GM12892 (cell line): ENCODE data around the gene PERCC1. TPM values are rescaled to one million over a fixed set of nuclear protein-coding genes. Genes with fewer than 3 reads are reported as not detected.

Experiments used
- DNase-seq: peaks from one replicate; pipeline ENCODE4 v3.0.0; 2011; ENCODE audit not compliant: insufficient read length
- FAIRE-seq: peaks from 2 replicates; lab custom pipeline; 2011; peaks lifted over from hg19 to GRCh38; lab: Jason Lieb, UNC
- POLR2A ChIP-seq: IDR thresholded peaks from 2 replicates; pipeline ENCODE4 v1.6.1; 2011; ENCODE audit warnings: low read depth, low read length, control low read depth
- POLR2AphosphoS5 ChIP-seq: IDR thresholded peaks from 2 replicates; pipeline ENCODE4 v1.6.1; 2011; ENCODE audit warnings: low read depth, low read length, control low read depth
- TAF1 ChIP-seq: IDR thresholded peaks from 2 replicates; pipeline ENCODE4 v1.6.1; 2011; ENCODE audit warnings: low read depth, mild to moderate bottlenecking, control low read depth, low read length, borderline replicate concordance
- polyA plus RNA-seq: library from polyadenylated mRNA; unstranded; fragments of >200 nt; gene quantifications from one replicate; pipeline ENCODE4 v1.2.1, GENCODE V29; 2012; ENCODE audit warnings: missing spikeins, inconsistent platforms; ENCODE audit not compliant: missing spikeins

PERCC1 gene
- polyA plus RNA-seq = not detected

DNA sequence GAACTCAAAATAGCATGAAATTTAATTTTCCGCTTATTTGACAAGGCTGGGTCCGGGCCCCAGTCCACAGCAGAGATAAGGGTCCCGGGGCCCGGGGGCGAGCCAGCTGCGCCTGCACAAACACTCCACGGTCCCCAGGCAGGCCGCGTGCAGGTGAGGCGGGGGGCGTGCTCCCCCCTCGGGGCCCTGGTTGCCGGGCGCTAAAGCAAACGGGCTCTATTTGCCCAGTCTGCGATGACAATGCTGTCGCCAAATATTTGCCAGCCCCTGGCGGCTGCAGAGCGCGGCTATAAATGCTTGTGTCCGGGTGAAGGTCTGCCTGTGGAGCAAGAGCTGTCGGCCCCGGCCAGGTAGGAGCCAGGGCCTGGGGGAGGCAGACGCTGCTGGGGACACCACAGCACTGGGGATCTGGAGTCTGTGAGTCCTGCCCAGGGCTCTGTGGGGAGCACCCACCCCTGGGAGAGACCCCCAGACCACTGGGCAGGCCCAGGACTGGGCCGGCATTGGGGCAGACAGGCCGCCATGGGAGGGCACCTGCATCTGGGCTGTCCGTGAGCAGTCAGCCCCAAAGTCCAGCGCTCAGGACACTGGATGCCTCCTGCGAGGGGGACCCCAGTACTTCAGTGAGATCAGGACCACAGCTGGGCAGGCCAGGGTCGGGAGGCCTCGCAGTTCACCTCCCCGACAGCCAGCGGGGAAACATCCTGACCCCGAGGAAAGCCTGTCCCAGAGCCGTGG lies at the start of gene PERCC1:
Gene PERCC1, plus strand, starts transcription at position 320 of the 738 bp plus-strand sequence. CDS start 1,516 bp downstream, outside the sequence.
- TF ChIP-seq POLR2AphosphoS5 (no peak), POLR2A (no peak), TAF1 (no peak)
- DNase-seq (no peak), FAIRE-seq (no peak)

- FAIRE-seq (no peak), DNase-seq (no peak)
- TF ChIP-seq POLR2A (no peak), TAF1 (no peak), POLR2AphosphoS5 (no peak)
These were observed 49.1 kb upstream of the PERCC1 start for GRCh38 chr16:1381612-1382406.

DNA sequence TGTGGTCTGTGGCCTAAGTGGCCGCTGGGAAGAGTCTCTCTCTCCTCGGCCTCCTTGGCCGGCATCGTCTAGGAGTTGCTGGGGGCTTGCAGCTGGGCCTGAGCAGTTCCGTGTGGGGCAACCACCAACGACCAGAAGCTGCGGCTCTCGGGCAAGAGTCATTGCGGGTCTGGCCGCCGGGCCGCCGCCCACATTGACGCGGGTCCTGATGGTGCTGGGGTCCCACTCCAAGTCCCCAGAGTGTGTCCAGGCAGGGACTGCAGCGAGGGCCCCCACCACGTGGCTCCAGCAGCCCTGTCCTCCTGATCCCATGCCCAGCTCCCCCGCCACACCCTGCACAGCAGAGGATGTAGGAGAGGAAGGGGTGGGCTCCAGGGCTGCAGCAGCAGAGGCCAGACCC lies 47.3 kb upstream of the PERCC1 start:
- no peak for DNase-seq
- no peak for TF ChIP-seq POLR2A
- TF ChIP-seq TAF1 = no peak
- TF ChIP-seq POLR2AphosphoS5 = no peak
- no peak for FAIRE-seq

GRCh38 chr16:1385232-1385631 lies 45.6 kb upstream of the PERCC1 start:
- DNase-seq (no peak), FAIRE-seq (no peak)
- TF ChIP-seq POLR2A = no peak
- no peak for TF ChIP-seq TAF1
- TF ChIP-seq POLR2AphosphoS5 = no peak

DNA sequence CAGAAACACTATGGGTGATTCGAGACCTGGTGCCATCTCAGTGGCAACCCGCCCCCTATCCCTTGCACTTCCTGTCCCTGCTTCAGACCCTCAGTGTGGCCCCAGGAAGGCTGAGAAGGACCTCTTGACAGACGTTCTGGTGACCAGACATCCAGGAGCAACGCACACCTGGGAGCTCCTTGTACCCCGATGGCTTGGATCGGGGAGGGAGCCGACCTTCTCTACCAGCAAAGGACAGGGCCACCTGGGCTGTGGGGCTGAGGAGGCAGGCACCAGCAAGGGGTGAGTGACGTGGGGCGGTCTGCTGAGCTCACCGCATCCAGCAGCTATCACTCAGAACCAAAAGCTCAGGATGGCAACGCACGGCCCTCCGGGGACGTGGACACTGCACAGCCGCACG lies 43.5 kb upstream of the PERCC1 start:
- FAIRE-seq (no peak), DNase-seq (no peak)
- TF ChIP-seq TAF1 = no peak
- no peak for TF ChIP-seq POLR2A
- no peak for TF ChIP-seq POLR2AphosphoS5

DNA sequence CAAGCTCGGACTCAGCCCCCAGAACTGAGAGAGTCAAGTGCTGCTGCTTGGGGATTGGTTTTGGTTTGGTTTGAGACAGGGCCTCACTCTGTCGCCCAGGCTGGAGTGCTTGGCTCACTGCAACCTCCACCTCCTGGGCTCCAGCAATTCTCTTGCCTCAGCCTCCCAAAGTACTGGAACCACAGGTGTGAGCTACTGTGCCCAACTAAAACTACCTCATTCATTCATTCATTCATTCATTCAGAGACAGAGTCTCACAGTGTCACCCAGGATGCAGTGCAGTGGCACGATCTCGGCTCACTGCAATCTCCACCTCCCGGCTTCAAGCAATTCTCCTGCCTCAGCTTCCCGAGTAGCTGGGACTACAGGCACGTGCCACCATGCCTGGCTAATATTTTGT lies 41.1 kb upstream of the PERCC1 start:
- DNase-seq = no peak
- FAIRE-seq = no peak
- TF ChIP-seq POLR2AphosphoS5 (no peak), POLR2A (no peak), TAF1 (no peak)

- TF ChIP-seq POLR2A (no peak), TAF1 (no peak), POLR2AphosphoS5 (no peak)
- FAIRE-seq (no peak), DNase-seq (no peak)
These were observed 40.6 kb upstream of the PERCC1 start for GRCh38 chr16:1390239-1390779.

GRCh38 chr16:1392826-1393225 lies 38.1 kb upstream of the PERCC1 start:
- no peak for DNase-seq
- no peak for TF ChIP-seq POLR2AphosphoS5
- no peak for TF ChIP-seq POLR2A
- no peak for TF ChIP-seq TAF1
- FAIRE-seq = no peak

GRCh38 chr16:1393613-1394176 lies 37.2 kb upstream of the PERCC1 start:
- FAIRE-seq (no peak), DNase-seq (no peak)
- TF ChIP-seq POLR2AphosphoS5 (no peak), POLR2A (no peak), TAF1 (no peak)

DNA sequence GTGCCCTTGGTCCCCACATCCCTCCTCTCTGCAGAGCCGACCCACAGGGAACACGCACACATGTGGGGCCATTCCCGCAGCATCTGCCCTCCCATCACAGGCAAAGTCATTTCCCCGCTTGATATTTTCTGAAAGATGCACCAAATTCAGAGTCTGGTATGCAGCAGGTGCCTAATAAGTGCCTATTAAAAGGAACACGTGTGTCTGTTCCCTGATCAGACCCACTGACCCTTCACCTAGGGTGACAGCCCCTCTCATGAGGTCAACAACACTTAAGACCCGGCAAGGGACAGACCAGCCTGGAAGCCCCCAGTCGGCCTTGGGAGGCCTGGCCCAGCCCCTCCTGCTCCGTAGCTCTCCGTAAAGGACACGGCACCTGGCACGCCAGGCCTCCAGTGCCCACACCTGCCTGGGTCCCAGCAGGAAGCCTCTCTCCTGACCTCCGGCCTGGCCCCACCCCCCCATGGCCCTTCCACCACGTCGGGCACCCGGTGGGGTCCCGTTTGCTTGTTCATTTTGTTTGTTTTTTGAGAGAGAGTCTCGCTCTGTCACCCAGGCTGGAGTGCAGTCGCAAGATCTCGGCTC lies 36.4 kb upstream of the PERCC1 start:
- TF ChIP-seq POLR2A (no peak), TAF1 (no peak), POLR2AphosphoS5 (no peak)
- DNase-seq = no peak
- FAIRE-seq = no peak

DNA sequence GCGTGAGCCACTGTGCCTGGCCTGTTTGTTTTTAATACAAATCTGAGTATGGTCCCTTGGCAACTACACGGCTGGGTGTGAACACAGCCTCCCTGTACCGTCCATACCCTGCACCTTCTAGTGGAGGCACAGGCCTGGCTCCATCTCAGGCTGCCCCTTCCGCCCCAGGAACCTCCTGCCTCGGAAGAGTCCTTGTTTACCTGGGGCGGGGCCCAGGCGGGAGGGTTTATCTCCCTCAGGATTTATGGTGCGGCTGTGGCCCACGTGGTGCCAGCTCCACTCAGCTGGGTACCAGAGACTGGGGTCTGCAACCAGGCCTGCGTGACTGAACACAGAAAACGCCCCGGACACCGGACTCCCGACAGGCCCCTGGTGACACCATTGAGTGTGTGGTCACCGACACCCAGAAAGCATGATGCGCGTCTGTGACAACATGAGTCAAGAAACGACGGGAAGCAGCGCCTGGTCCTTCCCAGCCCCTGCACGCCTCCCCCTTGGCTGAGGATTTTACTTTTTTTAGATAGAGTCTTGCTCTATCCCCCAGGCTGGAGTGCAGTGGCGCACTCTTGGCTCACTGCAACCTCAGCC lies 35.3 kb upstream of the PERCC1 start:
- TF ChIP-seq TAF1 = no peak
- no peak for TF ChIP-seq POLR2A
- TF ChIP-seq POLR2AphosphoS5 = no peak
- FAIRE-seq (no peak), DNase-seq (no peak)

DNA sequence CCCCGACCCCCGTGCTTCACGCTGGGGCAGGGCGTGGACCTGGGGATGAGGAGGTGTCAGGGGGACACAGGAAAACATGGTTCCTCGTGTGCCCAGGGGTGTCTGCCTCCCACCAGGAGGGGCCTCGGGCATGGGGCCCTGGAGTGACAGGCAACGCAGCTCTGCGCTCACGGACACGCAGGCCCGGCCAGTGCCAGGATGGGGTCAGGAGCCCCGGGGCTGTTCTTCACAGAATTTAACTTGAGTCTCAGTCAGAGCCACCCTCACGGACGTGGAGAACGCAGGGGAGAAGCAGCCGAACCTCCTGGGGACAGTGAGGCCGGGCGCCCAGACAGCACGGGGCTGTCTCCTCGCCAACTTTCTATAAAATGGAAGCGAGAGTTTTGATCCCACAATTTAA lies 33.1 kb upstream of the PERCC1 start:
- DNase-seq (no peak), FAIRE-seq (no peak)
- TF ChIP-seq TAF1 (no peak), POLR2AphosphoS5 (no peak), POLR2A (no peak)
